ENCODE results near the gene CFAP97D1.

CFAP97D1 gene

GRCh38 chr17:43745541-43745940, 34.7 kb upstream of the CFAP97D1 start:
- H4K20me1 ChIP-seq (ENCODE audit: insufficient read depth), result no peaks in the 10 kb centered on the region
- no peak overlapping the region for H3K27ac ChIP-seq
- no peak for TF ChIP-seq CTCF (conservative IDR thresholded peaks at IDR 0.05; ENCODE audit: low read depth, low read length)
- no peak overlapping the region for H2AFZ ChIP-seq (ENCODE audit: low read depth)
- peaks cover 25% of the 10 kb centered on the region; the same call in 1 of the 2 replicates for H3K27me3 ChIP-seq (ENCODE audit: insufficient read depth, low read depth)
- no peaks in the 10 kb centered on the region for H3K36me3 ChIP-seq (ENCODE audit: insufficient read depth)
- no peak overlapping the region for H3K4me2 ChIP-seq
- H3K79me2 ChIP-seq (ENCODE audit: insufficient read depth, low read depth), result no peaks in the 10 kb centered on the region
- no peak overlapping the region for H3K9ac ChIP-seq
- no peaks in the 10 kb centered on the region for H3K4me1 ChIP-seq (ENCODE audit: low read depth, poor library complexity, severe bottlenecking)
- H3K4me3 ChIP-seq (IDR thresholded peaks at IDR 0.05; ENCODE audit: insufficient read depth, low read depth, low read length), result no peak overlapping the region

DNA sequence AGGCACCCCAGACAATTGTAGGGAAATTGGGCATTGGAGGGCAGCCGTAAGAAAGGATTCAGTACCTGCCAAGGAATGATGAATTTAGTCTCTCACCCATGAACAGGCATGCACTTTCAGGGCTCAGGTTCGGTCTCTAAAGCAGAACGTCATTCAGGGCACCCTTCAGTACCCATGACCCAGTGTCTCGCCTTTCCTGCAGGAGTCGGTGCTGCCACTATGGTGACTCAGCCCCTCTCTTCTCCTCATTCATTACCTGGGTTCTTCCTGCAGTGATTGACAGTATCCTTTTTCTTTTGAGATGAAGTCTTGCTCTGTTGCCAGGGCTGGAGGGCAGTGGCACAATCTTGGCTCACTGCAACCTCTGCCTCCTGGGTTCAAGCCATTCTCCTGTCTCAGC, 30.1 kb upstream of the CFAP97D1 start:
- Histone ChIP-seq H3K27ac (no peak overlapping the region), H3K4me2 (no peak overlapping the region), H4K20me1 (ENCODE audit: insufficient read depth) (no peaks in the 10 kb centered on the region), H3K9ac (no peak overlapping the region), H2AFZ (ENCODE audit: low read depth) (no peak overlapping the region), H3K27me3 (ENCODE audit: insufficient read depth, low read depth) (peaks cover 15% of the 10 kb centered on the region; the same call in 1 of the 2 replicates), H3K79me2 (ENCODE audit: insufficient read depth, low read depth) (no peaks in the 10 kb centered on the region), H3K36me3 (ENCODE audit: insufficient read depth) (no peaks in the 10 kb centered on the region), H3K4me1 (ENCODE audit: low read depth, poor library complexity, severe bottlenecking) (peaks cover 10% of the 10 kb centered on the region), H3K4me3 (IDR thresholded peaks at IDR 0.05; ENCODE audit: insufficient read depth, low read depth, low read length) (no peak overlapping the region)
- TF ChIP-seq CTCF (conservative IDR thresholded peaks at IDR 0.05; ENCODE audit: low read depth, low read length), result no peak

DNA sequence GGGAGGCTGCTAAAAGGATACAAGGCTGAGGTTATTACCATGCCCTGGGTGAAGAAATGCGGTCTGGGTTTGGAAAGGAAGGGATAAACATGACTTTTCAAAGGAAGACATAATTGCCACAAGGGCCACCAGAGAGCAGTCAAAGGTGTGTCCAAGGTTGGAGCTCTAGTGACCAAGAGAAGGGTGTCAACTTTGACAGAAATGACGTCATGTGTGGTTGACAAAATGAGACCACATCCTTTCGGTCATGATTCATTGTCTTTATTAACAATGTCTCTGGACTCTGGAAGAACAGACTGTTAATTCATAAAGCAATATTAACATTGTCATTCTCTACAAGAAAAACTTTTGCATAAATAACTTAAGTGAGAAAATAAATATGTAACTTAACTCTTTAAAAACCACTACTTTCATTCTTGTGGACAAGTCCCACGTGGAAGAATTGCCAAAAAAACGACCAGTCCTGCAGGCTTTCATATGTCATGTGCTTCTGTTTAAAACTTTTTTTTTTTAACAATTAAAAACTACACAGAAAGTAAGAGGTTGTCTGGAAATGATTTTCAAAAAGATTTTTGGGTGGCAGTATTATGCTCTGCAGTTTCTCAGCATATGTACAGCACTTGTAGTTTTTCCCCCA, 26.6 kb upstream of the CFAP97D1 start:
- H3K4me2 ChIP-seq, result no peak overlapping the region; the same call in 1 of the 2 replicates
- no peak for TF ChIP-seq CTCF (conservative IDR thresholded peaks at IDR 0.05; ENCODE audit: low read depth, low read length)
- H4K20me1 ChIP-seq (ENCODE audit: insufficient read depth), result no peaks in the 10 kb centered on the region
- H3K79me2 ChIP-seq (ENCODE audit: insufficient read depth, low read depth), result no peaks in the 10 kb centered on the region
- no peak overlapping the region for H2AFZ ChIP-seq (ENCODE audit: low read depth)
- no peaks in the 10 kb centered on the region; the same call in 1 of the 2 replicates for H3K27me3 ChIP-seq (ENCODE audit: insufficient read depth, low read depth)
- no peaks in the 10 kb centered on the region for H3K36me3 ChIP-seq (ENCODE audit: insufficient read depth)
- no peak overlapping the region for H3K27ac ChIP-seq
- H3K9ac ChIP-seq, result no peak overlapping the region
- H3K4me3 ChIP-seq (IDR thresholded peaks at IDR 0.05; ENCODE audit: insufficient read depth, low read depth, low read length), result no peak overlapping the region
- peaks cover 10% of the 10 kb centered on the region for H3K4me1 ChIP-seq (ENCODE audit: low read depth, poor library complexity, severe bottlenecking)

GRCh38 chr17:43754947-43755346, 25.3 kb upstream of the CFAP97D1 start:
- no peak for TF ChIP-seq CTCF (conservative IDR thresholded peaks at IDR 0.05; ENCODE audit: low read depth, low read length)
- Histone ChIP-seq H3K4me3 (IDR thresholded peaks at IDR 0.05; ENCODE audit: insufficient read depth, low read depth, low read length) (no peak overlapping the region), H2AFZ (ENCODE audit: low read depth) (no peak overlapping the region), H3K9ac (no peak overlapping the region), H3K27ac (no peak overlapping the region), H3K4me1 (ENCODE audit: low read depth, poor library complexity, severe bottlenecking) (peaks cover 16% of the 10 kb centered on the region), H4K20me1 (ENCODE audit: insufficient read depth) (no peaks in the 10 kb centered on the region), H3K36me3 (ENCODE audit: insufficient read depth) (no peaks in the 10 kb centered on the region), H3K79me2 (ENCODE audit: insufficient read depth, low read depth) (no peaks in the 10 kb centered on the region), H3K4me2 (no peak overlapping the region), H3K27me3 (ENCODE audit: insufficient read depth, low read depth) (no peaks in the 10 kb centered on the region)
